Measurements from ENCODE around the gene RALGPS2.

RALGPS2 gene

GRCh38 chr1:178724728-178725465 lies at the start of gene RALGPS2:
Gene RALGPS2 (plus strand): TSS chr1:178725244. CDS start chr1:178776765, 51,521 bp downstream.
- TF ChIP-seq CTCF (IDR thresholded peaks at IDR 0.05; ENCODE audit: extremely low read depth, missing control alignments): no peak
- peak; percentile 87 for DNase-seq (ENCODE audit: low spot score)

- no peak for TF ChIP-seq CTCF (IDR thresholded peaks at IDR 0.05; ENCODE audit: extremely low read depth, missing control alignments)
- DNase-seq (ENCODE audit: low spot score): no peak
Measured at GRCh38 chr1:178679237-178679636, 45.8 kb upstream of the RALGPS2 start.

- TF ChIP-seq CTCF (IDR thresholded peaks at IDR 0.05; ENCODE audit: extremely low read depth, missing control alignments): no peak
- DNase-seq (ENCODE audit: low spot score): no peak
Measured at GRCh38 chr1:178682429-178682828, 42.6 kb upstream of the RALGPS2 start.

GRCh38 chr1:178682886-178683285 lies 42.2 kb upstream of the RALGPS2 start:
- TF ChIP-seq CTCF (IDR thresholded peaks at IDR 0.05; ENCODE audit: extremely low read depth, missing control alignments): no peak
- no peak for DNase-seq (ENCODE audit: low spot score)

- no peak for DNase-seq (ENCODE audit: low spot score)
- TF ChIP-seq CTCF (IDR thresholded peaks at IDR 0.05; ENCODE audit: extremely low read depth, missing control alignments): no peak
Measured at GRCh38 chr1:178683291-178683690, 41.8 kb upstream of the RALGPS2 start.

- no peak for DNase-seq (ENCODE audit: low spot score)
- no peak for TF ChIP-seq CTCF (IDR thresholded peaks at IDR 0.05; ENCODE audit: extremely low read depth, missing control alignments)
Measured at GRCh38 chr1:178684111-178684510, 40.9 kb upstream of the RALGPS2 start.

- peak; percentile 8 for DNase-seq (ENCODE audit: low spot score)
- no peak for TF ChIP-seq CTCF (IDR thresholded peaks at IDR 0.05; ENCODE audit: extremely low read depth, missing control alignments)
Measured at GRCh38 chr1:178684542-178685000, 40.5 kb upstream of the RALGPS2 start.
